ENCODE measurements around the gene GAS2L3.
A peak's percentile ranks its signal among the peaks of the same experiment; 100 is the strongest.

Gene GAS2L3

DNA sequence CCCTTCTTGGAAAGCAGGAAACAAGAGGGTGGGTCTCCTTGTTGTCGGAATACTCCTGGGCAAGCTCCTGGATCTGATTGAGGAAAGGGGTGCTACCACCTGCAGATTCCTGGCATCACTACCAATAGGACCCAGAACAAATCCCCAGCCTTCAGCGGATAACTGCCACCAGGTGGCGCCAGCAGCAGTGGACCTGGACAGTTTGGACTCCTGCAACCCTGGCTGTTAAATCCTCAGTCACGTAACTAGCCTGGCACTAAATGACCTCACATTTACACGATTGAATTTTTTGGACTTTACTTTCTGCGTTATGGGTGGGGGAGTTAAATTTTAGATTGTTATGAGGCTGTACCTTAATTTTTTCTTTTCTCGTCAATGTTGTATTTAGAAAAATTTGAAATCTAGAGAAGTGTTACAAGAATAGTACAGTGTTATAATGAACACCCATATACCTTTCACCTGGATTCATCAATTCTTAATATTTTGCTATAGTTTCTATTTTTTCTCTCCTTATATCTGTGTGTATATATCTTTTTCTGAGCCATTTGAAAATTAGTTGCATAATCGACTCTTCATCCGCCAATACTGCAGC, 95.6 kb downstream of the GAS2L3 start:
- peak; percentile 4 for DNase-seq

DNA sequence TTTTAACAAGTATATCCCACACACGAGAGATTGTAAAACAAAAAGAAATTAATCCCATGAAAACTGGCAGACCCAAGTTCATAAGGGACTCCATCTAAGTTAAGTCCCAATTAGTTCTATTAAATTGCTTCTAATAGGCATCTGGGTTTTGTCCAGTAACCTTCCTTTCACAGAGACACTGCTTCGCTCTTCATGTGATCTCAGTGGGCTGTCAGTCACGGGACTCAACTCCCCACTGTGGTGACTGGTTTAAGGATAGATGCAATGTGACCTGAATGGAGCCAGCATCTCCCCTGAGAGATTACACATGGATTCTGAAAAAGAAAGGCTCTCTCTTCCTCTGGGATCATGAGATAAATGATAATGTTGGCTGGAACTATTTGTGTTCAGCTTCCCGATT, 96.4 kb downstream of the GAS2L3 start:
- DNase-seq = no peak

DNA sequence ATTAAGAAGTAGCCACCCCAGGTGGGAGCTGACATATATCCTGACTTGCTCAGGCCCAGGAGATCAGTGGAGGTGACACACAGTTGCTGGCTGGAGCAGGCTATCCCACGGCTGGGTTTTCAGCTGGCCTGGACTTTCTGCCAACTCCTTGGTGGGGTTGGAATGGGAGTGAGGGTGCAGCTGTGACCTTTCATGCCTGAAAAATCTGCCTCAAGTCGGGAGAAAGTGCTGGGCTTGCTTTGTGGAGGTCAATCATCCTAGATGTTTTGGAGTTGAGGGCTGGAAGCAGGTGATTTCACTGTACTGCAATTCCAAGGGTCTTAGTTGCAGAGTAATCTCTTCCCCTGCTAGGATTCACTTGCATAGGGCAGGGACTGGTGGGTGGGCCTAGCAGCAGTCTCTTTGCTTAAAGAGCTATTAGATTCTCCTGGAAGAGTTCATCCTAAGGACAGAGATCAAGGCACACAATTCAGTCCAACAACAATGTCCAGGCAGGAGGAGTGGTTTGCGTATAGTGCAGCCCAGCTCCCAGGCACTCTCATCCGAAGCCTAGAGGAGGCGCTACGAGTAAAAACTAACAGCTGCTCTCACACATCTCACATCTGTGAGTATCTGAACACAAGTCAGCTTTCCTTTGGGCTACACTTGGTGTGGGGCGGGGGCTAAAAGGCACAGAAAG, 98.1 kb downstream of the GAS2L3 start:
- no peak for DNase-seq

DNA sequence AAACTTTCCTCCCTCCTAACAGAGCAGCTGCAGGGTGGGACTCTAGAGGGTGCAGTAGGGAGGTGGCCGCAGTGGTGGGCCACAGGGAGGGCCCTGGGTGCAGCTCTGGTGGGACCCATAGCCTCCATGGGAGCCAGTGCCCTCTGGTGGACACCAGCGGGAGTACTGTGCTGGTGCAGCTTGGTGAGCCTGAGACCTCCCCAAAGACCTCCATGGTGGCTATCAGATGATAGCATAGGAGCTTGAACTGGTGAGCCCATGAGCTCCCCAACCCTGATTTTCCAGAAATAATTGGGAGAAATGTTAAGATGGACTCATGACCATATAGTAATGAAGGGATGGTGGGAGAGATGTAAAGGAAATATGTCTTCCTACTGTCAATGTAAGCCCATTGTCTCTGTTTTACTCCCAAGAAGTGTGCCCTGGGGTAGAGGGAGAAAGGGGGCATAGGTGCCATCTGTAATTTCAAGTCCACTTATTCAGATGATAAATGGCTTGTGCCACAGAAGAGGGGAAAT, 98.7 kb downstream of the GAS2L3 start:
- DNase-seq = no peak

DNA sequence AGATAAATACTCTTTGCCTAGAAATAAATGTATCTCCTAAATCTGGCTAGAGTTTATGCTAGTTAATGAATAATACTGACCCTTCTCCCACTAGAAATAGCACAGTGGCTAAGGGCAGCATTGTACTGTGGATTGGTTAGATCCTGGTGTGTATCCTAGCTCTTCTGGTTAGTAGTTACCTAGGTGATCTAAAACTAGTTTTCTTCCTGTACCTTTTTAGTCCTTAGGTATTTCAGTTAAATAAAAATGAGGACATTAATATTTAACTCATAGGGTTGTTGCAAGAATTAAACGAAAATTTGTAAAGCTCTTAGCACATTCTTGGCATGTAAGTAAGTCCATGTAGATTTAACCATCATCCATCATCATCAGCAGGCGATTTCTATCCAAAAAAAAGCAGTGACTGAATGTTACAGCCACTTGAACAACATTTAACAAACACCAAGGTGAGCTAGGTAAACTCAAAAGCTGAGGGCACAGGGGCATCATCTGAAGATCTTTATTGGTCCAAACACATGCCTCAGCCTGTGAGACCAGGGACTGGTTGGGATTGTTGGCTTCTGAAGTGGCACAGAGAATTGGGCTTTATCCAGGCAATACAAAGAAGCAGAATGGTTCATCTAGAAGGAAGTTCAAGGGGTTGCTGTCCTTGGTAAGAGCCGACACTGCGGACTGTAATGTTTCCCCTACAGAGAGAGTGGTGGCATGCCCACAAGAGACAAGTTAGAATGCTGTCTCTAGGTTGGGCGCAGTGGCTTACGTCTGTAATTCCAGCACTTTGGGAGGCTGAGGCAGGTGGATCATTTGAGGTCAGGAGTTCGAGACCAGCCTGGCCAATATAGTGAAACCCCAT, 100.8 kb downstream of the GAS2L3 start:
- no peak for DNase-seq

All from stimulated activated naive CD4-positive, alpha-beta T cell treated with Interleukin-2 at 50 U/mL for 16 hours (primary cell).